Endothelial cell (in vitro differentiated cells): ENCODE data around the gene SP8. TPM values are rescaled to one million over a fixed set of nuclear protein-coding genes. Genes with fewer than 3 reads are reported as not detected.

Source experiments
- DNase-seq: peaks from one replicate; pipeline ENCODE4 v3.0.0; 2021; ENCODE audit warnings: low spot score
- H3K27ac Mint-ChIP-seq: one replicate; pipeline ENCODE4 v1.8.0; 2021; ENCODE audit warnings: mixed read lengths, inconsistent platforms; ENCODE audit not compliant: unreplicated experiment
- H3K27me3 Mint-ChIP-seq: one replicate; pipeline ENCODE4 v1.8.0; 2021; ENCODE audit warnings: mild to moderate bottlenecking, moderate library complexity, mixed read lengths, inconsistent platforms; ENCODE audit not compliant: unreplicated experiment
- H3K36me3 Mint-ChIP-seq: one replicate; pipeline ENCODE4 v1.8.0; 2021; ENCODE audit warnings: mild to moderate bottlenecking, low read depth, mixed read lengths, inconsistent platforms; ENCODE audit not compliant: unreplicated experiment
- H3K4me1 Mint-ChIP-seq: one replicate; pipeline ENCODE4 v1.8.0; 2021; ENCODE audit warnings: mild to moderate bottlenecking, mixed read lengths, inconsistent platforms; ENCODE audit not compliant: unreplicated experiment
- H3K4me3 Mint-ChIP-seq: one replicate; pipeline ENCODE4 v1.8.0; 2021; ENCODE audit warnings: mild to moderate bottlenecking, mixed read lengths, inconsistent platforms; ENCODE audit not compliant: unreplicated experiment
- H3K9me3 Mint-ChIP-seq: one replicate; pipeline ENCODE4 v1.8.0; 2021; ENCODE audit warnings: mixed read lengths, inconsistent platforms; ENCODE audit not compliant: unreplicated experiment
- total RNA-seq: library from RNA; stranded (reverse); fragmentation: NEBNext Ultra II Directional; extraction: Animal tissue kit (Norgen Biotek cat#: 25700); gene quantifications from one replicate; pipeline ENCODE4 v1.2.1, GENCODE V29; 2021; ENCODE audit not compliant: unreplicated experiment
- TF ChIP-seq, protein P1 (sequence below): fragments of 200-600 bp; sonication (generic); IDR thresholded peaks from one replicate; pipeline ENCODE4 v1.5.0; 2021; ENCODE audit warnings: antibody characterized with exemption; ENCODE audit not compliant: unreplicated experiment

SP8 gene
- total RNA-seq, 1 donor from 2014 or later: 0.82 TPM

DNA sequence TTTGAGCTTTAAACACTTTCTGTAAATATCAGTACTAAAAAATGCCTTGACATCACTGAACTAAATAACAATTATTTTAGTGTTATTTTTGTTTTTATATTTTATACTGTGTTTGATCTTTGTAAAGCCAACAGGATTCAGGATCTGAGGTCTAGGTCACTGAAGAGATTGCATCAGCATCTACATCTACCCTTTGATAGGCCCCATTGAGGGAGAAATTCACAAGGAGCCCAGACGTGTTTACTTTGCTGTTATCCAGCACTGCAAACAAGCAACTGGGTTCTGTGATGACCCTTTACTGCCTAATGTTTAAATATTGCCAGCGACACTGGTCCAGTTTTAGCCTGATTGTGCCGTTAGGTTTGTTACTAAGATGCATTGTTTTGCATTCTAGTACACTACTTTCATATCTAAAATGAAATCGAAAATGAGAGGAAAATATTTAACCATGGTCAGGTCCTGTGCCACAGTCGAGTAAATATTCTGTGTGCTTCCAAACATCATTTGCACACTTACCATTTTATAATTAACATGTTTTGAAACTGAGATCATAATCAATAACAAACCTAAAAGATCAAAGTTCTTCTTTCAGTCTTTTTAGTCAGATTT lies 48.7 kb downstream of the SP8 start:
- no peak overlapping the region for H3K27ac Mint-ChIP-seq

GRCh38 chr7:20735346-20736065 lies 51.2 kb downstream of the SP8 start:
- Mint-ChIP-seq H3K9me3 (no peaks in the 10 kb centered on the region), H3K4me1 (peaks cover 5% of the 10 kb centered on the region), H3K27me3 (no peaks in the 10 kb centered on the region), H3K36me3 (no peaks in the 10 kb centered on the region), H3K27ac (peak overlapping the region; percentile 62), H3K4me3 (no peak overlapping the region)
- TF ChIP-seq, protein P1, sequence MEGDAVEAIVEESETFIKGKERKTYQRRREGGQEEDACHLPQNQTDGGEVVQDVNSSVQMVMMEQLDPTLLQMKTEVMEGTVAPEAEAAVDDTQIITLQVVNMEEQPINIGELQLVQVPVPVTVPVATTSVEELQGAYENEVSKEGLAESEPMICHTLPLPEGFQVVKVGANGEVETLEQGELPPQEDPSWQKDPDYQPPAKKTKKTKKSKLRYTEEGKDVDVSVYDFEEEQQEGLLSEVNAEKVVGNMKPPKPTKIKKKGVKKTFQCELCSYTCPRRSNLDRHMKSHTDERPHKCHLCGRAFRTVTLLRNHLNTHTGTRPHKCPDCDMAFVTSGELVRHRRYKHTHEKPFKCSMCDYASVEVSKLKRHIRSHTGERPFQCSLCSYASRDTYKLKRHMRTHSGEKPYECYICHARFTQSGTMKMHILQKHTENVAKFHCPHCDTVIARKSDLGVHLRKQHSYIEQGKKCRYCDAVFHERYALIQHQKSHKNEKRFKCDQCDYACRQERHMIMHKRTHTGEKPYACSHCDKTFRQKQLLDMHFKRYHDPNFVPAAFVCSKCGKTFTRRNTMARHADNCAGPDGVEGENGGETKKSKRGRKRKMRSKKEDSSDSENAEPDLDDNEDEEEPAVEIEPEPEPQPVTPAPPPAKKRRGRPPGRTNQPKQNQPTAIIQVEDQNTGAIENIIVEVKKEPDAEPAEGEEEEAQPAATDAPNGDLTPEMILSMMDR: no peak
- DNase-seq: no peak

More for the DNA sequence above, 48.7 kb downstream of the SP8 start:
- Mint-ChIP-seq H3K27me3 (no peaks in the 10 kb centered on the region), H3K4me3 (no peak overlapping the region), H3K36me3 (no peaks in the 10 kb centered on the region), H3K4me1 (peaks cover 5% of the 10 kb centered on the region), H3K9me3 (no peaks in the 10 kb centered on the region)
- no peak for DNase-seq
- TF ChIP-seq, protein P1: no peak

Other genes with a start within 250 kb of the SP8 start
- gene ABCB5, start 171.2 kb downstream of the SP8 start, total RNA-seq: not detected